ENCODE data around the gene IGHMBP2.

- TF ChIP-seq, protein P1, sequence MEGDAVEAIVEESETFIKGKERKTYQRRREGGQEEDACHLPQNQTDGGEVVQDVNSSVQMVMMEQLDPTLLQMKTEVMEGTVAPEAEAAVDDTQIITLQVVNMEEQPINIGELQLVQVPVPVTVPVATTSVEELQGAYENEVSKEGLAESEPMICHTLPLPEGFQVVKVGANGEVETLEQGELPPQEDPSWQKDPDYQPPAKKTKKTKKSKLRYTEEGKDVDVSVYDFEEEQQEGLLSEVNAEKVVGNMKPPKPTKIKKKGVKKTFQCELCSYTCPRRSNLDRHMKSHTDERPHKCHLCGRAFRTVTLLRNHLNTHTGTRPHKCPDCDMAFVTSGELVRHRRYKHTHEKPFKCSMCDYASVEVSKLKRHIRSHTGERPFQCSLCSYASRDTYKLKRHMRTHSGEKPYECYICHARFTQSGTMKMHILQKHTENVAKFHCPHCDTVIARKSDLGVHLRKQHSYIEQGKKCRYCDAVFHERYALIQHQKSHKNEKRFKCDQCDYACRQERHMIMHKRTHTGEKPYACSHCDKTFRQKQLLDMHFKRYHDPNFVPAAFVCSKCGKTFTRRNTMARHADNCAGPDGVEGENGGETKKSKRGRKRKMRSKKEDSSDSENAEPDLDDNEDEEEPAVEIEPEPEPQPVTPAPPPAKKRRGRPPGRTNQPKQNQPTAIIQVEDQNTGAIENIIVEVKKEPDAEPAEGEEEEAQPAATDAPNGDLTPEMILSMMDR (conservative IDR thresholded peaks at IDR 0.05; ENCODE audit: low read length) = no peak
- TF ChIP-seq EZH2phosphoT487 (IDR thresholded peaks at IDR 0.05; ENCODE audit: borderline replicate concordance, low read depth, low read length) = no peak
Measured at GRCh38 chr11:68933605-68934320, 30.1 kb downstream of the IGHMBP2 start.
